PC-9 (cell line): ENCODE data around the gene CBLB.

ENCODE experiments used
- EZH2 ChIP-seq: fragments of 200-600 bp; sonication (generic); IDR thresholded peaks from 2 replicates; pipeline ENCODE4 v1.8.0; 2017; ENCODE audit warnings: antibody characterized with exemption, low read depth
- TF ChIP-seq, protein P1 (sequence below): fragments of 200-600 bp; sonication (generic); conservative IDR thresholded peaks from 2 replicates; pipeline ENCODE4 v1.6.1; 2017; ENCODE audit warnings: mixed run types, antibody characterized with exemption, mild to moderate bottlenecking, moderate library complexity

DNA sequence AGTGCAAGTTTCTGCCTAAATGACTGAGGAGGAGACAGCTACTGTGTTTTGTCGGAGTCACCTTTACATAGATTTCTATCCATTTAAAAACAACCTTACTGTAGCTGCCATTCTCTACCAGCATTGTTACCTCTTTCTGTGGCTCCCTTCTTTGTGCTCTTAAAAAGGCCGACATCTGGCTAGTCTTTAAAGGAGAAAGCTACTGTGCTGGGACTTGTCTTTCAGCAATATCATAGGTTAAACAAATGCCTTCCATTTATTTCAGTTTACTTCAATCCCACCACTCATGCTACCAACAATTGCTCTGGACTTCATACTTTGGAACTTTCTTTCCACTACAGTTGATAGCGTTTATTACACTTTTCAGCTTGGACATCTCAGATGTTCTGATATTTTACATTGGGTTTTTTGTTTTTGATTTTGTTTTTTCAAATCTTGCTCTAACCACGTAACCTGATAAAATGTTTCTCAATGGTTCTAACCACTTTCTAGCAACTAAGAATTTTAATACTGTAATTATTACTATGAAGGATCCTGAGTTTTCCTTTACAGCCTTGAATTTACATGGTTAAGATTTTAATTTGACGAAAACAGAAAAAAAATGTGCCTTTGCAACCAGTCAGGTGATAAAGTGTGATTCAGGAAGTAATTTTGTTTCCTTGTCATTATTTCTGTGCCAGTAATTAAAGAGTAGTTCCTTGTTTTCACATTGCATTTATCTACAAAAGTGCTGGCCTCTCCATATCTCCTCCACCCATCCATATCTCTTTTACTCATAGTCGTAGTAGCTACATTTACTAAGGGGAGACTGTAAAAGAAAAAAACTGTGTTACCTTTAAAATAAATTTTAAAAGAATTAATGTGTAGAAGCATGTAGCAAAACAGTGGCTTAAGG lies 1.3 kb upstream of the CBLB start:
- TF ChIP-seq, protein P1, sequence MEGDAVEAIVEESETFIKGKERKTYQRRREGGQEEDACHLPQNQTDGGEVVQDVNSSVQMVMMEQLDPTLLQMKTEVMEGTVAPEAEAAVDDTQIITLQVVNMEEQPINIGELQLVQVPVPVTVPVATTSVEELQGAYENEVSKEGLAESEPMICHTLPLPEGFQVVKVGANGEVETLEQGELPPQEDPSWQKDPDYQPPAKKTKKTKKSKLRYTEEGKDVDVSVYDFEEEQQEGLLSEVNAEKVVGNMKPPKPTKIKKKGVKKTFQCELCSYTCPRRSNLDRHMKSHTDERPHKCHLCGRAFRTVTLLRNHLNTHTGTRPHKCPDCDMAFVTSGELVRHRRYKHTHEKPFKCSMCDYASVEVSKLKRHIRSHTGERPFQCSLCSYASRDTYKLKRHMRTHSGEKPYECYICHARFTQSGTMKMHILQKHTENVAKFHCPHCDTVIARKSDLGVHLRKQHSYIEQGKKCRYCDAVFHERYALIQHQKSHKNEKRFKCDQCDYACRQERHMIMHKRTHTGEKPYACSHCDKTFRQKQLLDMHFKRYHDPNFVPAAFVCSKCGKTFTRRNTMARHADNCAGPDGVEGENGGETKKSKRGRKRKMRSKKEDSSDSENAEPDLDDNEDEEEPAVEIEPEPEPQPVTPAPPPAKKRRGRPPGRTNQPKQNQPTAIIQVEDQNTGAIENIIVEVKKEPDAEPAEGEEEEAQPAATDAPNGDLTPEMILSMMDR, result no peak
- TF ChIP-seq EZH2, result no peak
